ENCODE data around the gene CARD19.

CARD19 gene

GRCh38 chr9:93096131-93096802 is at the start of gene CARD19:
TSS of gene CARD19 (plus strand) at chr9:93096217. CDS start at chr9:93096346, 129 bp downstream.
- DNase-seq: peak; percentile 47

- no peak for DNase-seq
Measured at GRCh38 chr9:93048566-93049448, 47.2 kb upstream of the CARD19 start.

DNA sequence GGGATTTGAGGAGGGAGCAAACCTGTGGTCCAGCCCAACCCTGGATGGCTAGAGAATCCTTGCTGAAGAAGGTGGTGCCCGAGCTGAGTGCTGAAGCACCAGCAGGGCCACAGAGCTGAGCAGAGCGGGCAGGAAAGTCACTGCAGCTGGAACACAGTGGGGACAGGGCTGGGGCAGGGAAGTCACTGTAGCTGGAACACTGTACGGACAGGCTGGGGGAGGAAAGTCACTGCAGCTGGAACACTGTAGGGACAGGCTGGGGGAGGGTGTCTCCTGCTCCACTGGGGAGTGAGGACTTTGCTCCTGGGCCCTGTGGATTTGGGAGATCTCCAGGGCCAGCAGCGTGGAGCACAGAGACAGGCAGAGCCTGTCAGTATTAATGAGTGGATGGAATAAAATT is 46.5 kb upstream of the CARD19 start:
- DNase-seq: no peak

- DNase-seq: no peak
Measured at GRCh38 chr9:93050231-93050630, 45.8 kb upstream of the CARD19 start.

- DNase-seq: no peak
Measured at GRCh38 chr9:93051680-93052089, 44.3 kb upstream of the CARD19 start.

GRCh38 chr9:93052791-93053540 is 43.1 kb upstream of the CARD19 start:
- DNase-seq: no peak

- DNase-seq: no peak
Measured at GRCh38 chr9:93053781-93054331, 42.2 kb upstream of the CARD19 start.

- DNase-seq: no peak
Measured at GRCh38 chr9:93054758-93055704, 41.0 kb upstream of the CARD19 start.

GRCh38 chr9:93057042-93057702 is 38.8 kb upstream of the CARD19 start:
- no peak for DNase-seq

GRCh38 chr9:93057703-93058354 is 38.2 kb upstream of the CARD19 start:
- no peak for DNase-seq

- DNase-seq: peak; percentile 71
Measured at GRCh38 chr9:93058355-93059010, 37.5 kb upstream of the CARD19 start, which contains the start of gene SUSD3. TSS of gene SUSD3 (plus strand) at chr9:93058701. CDS start at chr9:93058743, 42 bp downstream.

DNA sequence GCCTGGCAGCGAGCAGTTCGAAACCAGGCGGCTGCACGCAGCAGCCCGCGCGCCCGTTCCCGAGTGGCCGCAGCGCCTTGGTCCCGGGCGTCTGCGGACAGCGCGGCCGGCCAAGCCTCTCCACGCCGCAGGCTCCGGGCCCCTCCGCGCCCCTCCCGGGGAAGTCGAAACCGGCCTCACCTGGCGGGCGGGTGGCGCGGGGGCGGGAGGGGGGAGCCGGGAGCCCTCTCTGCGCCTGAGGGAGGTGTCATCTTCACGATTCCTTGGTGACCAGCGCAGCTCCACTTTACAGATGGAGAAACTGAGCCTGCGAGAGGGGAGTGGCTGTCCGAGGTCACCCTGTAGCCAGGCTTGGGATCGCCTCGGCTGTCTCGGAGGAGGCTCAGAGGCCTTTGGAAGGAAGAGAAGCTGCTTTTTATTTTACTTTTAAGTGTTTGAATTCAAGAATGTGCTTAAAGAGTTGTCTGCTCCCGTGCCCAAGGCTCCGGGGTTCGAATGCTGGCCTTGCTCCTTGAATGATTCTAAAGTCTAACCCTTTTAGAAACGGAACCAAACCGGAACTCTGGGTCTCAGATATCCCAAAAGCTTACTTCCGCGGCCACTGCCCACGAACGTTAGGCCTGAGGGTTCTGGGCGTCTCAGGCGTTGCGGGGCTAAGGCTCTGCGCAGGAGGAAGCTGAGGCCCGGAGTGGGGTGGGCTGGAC is 36.9 kb upstream of the CARD19 start:
- DNase-seq: peak; percentile 34

DNA sequence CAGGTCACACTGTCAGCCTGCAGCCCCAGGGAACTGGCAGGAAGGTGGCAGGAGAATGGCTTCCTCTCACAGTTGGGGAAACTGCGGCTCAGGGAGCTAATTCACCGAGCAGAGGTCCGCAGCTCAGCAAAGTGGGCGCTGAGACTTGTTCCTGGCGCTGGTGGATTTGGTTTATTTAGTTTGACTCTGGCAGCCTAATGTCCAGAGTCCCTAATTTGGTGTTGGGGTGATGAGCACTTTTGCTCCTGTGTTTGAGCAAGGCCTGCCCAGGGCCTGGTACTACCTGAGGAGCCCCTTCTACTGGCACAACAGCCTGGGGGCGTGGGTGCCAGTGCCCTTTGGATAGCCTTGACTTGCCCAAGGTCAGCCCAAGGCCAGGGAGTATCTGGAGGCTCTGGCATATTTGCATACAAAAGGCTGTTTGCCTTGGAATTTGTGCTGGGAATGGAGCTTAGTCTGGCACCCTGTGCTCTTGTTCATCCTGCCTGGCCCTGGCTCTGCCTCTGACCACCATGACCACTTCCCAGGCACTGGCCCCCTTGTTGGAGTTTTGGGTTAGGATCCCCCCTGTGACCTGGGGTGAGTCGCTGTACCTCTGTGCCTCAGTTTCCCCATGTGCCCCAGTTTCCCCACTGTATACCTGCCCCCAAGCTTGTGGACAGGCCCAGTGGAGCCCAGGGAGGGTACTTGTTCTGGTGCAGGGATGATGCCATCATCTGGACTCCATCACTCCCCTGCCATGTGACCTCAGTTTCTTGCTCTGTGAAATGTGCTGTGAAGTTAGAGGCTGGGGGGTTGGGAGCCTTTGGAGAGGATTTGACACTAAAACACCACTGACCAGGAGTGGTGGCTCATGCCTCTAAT is 36.1 kb upstream of the CARD19 start:
- DNase-seq: no peak

GRCh38 chr9:93060746-93061259 is 35.2 kb upstream of the CARD19 start:
- DNase-seq: peak; percentile 53

DNA sequence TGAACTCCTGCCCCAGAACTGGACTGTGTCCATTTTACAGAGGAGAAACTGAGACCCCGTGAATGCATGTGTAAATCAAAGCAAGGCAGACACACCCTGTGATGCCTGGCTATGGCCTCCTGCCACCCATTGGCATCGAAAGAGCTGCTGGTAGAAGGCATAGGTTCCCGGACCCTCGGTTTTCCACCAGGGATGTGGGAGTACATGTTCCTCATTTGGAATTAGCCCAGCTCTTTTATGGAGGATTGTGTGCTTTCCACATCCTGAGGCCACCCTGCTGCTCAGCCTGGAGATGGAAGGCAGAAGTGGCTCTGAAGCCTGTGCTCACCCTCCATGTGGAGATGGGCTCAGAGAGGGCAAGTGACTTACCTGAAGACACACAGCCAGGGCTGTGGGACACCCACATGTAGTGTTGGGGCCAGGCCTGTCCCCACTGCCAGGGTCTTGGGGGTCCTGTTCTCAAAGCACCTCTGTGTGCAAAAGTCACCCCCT is 34.7 kb upstream of the CARD19 start:
- DNase-seq: no peak

GRCh38 chr9:93061791-93062763 is 33.9 kb upstream of the CARD19 start:
- no peak for DNase-seq

All from activated CD4-positive, alpha-beta T cell treated with anti-CD3 and anti-CD28 coated beads, Interleukin-2, amount 50 U/mL, for 16 hours (primary cell).